ENCODE results near the gene ZNF280B.

GRCh38 chr22:22545084-22545483 is 36.5 kb upstream of the ZNF280B start:
- TF ChIP-seq CTCF (IDR thresholded peaks at IDR 0.05), result no peak
- no peak for TF ChIP-seq POLR2A (IDR thresholded peaks at IDR 0.05)
- TF ChIP-seq POLR2AphosphoS5 (IDR thresholded peaks at IDR 0.05), result no peak

All from breast epithelium (tissue), 3 donors.